GM12865 (cell line): ENCODE data around the gene ZNF479.
"Not testable (repeated sequence)": the region's sequence is repeated elsewhere in the genome, so short reads cannot be mapped to it uniquely, and the experiment has no call there.

Source experiments
- DNase-seq: peaks from one replicate; pipeline ENCODE4 v3.0.0; 2010; ENCODE audit warnings: low read depth
- H3K4me3 ChIP-seq: 2 replicates; pipeline ENCODE4 v1.5.1; 2011; ENCODE audit warnings: mild to moderate bottlenecking, low read depth, low read length, control low read depth
- TF ChIP-seq, protein P1 (sequence below): IDR thresholded peaks from 2 replicates; pipeline ENCODE4 v1.5.1; 2011; ENCODE audit warnings: low read length, control low read depth, low read depth, inconsistent platforms; ENCODE audit not compliant: insufficient read depth; ENCODE audit errors: missing control alignments

The ZNF479 gene

DNA sequence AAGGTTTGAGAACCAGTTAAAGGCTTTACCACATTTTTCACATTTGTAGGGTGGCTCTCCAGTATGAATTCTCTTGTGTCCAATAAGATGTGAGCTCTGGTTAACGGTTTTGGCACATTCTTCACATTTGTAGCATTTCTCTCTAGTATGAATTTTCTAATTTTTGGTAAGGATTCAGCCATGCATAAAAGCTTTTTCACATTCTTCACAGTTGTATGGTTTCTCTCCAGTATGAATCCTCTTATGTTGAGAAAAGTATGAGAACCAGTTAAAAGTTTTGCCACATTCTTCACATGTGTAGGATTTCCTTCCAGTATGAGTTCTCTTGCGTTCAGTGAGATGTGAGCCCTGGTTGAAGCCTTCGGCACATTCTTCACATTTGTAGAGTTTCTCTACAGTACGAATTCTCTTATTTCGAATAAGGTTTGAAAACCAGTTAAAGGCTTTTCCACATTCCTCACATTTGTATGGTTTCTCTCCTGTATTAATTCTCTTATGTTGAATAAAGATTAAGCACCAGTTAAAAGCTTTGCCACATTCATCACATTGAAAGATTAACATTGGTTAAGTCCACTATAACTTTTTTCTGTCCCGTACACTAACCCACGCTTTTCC lies 33.2 kb upstream of the ZNF479 start:
- no peak for DNase-seq
- TF ChIP-seq, protein P1, sequence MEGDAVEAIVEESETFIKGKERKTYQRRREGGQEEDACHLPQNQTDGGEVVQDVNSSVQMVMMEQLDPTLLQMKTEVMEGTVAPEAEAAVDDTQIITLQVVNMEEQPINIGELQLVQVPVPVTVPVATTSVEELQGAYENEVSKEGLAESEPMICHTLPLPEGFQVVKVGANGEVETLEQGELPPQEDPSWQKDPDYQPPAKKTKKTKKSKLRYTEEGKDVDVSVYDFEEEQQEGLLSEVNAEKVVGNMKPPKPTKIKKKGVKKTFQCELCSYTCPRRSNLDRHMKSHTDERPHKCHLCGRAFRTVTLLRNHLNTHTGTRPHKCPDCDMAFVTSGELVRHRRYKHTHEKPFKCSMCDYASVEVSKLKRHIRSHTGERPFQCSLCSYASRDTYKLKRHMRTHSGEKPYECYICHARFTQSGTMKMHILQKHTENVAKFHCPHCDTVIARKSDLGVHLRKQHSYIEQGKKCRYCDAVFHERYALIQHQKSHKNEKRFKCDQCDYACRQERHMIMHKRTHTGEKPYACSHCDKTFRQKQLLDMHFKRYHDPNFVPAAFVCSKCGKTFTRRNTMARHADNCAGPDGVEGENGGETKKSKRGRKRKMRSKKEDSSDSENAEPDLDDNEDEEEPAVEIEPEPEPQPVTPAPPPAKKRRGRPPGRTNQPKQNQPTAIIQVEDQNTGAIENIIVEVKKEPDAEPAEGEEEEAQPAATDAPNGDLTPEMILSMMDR = no peak
- no peak overlapping the region for H3K4me3 ChIP-seq

DNA sequence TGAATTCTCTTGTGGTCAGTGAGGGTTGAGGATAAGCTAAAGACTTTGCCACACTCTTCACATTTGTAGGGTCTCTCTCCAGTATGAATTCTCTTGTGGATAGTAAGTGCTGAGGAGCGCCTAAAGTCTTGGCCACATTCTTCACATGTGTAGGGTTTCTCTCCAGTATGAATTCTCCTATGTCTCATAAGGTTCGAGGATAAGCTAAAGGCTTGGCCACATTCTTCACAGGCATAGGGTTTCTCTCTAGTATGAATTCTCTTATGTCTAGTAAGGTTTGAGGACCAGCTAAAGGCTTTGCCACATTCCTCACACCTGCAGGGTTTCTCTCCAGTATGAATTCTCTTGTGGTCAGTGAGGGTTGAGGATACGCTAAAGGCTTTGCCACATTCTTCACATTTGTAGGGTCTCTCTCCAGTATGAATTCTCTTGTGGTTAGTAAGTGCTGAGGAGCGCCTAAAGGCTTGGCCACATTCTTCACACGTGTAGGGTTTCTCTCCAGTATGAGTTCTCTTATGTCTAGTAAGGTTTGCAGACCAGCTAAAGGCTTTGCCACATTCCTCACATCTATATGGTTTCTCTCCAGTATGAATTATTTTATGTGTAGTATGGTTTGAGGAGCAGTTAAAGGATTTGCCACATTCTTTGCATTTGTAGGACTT lies 12.0 kb downstream of the ZNF479 start:
- DNase-seq, H3K4me3 ChIP-seq: not testable (repeated sequence)
